Thyroid gland (tissue), 4 donors: ENCODE results near the gene CDCA4.

Source experiments
- POLR2A ChIP-seq, 2 donors: fragments of 450-650 bp; IDR thresholded peaks; one replicate each; pipeline ENCODE4 v1.6.1; 2017; ENCODE audit warnings: antibody characterized with exemption in 2 of 2, mild to moderate bottlenecking in 2 of 2, moderate library complexity in 1 of 2
- TF ChIP-seq, protein P1 (sequence below), 6 experiments: fragments of 200-600 bp in 3 of 6; fragments of 450-650 bp in 3 of 6; sonication (generic) in 3 of 6; IDR thresholded peaks; one replicate each; pipeline ENCODE4 v1.5.1; 2016 to 2019; ENCODE audit warnings: antibody characterized with exemption in 6 of 6, mild to moderate bottlenecking in 2 of 6, inconsistent platforms in 1 of 6, moderate library complexity in 1 of 6

DNA sequence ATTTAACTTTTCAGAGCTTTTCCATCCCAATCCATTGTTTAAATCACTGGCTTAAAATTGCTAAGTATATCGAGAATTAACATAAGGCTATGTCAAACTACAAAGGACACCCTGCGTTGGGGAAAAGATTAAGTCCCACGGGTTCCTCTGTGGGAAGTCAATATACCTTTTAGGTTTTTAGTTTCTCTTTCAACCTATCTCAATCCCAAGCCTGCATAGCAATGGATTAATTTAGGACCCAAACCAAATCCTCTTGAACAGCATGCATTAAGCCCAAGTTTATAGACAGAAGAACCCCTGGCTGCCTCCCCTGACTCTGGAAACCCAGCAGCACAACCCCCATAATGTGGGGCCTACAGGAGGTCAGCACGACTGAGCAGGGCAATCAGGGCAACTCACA is 6.3 kb downstream of the CDCA4 start:
- TF ChIP-seq, protein P1, sequence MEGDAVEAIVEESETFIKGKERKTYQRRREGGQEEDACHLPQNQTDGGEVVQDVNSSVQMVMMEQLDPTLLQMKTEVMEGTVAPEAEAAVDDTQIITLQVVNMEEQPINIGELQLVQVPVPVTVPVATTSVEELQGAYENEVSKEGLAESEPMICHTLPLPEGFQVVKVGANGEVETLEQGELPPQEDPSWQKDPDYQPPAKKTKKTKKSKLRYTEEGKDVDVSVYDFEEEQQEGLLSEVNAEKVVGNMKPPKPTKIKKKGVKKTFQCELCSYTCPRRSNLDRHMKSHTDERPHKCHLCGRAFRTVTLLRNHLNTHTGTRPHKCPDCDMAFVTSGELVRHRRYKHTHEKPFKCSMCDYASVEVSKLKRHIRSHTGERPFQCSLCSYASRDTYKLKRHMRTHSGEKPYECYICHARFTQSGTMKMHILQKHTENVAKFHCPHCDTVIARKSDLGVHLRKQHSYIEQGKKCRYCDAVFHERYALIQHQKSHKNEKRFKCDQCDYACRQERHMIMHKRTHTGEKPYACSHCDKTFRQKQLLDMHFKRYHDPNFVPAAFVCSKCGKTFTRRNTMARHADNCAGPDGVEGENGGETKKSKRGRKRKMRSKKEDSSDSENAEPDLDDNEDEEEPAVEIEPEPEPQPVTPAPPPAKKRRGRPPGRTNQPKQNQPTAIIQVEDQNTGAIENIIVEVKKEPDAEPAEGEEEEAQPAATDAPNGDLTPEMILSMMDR (IDR thresholded peaks at IDR 0.05) = no peak
- no peak for TF ChIP-seq POLR2A (IDR thresholded peaks at IDR 0.05)
